Naive thymus-derived CD4-positive, alpha-beta T cell (primary cell): ENCODE data around the gene CD151. TPM values are rescaled to one million over a fixed set of nuclear protein-coding genes. Genes with fewer than 3 reads are reported as not detected.

Experiments
- ATAC-seq: fragments of 150-1000 bp; cut with Tn5 transposase; 2 replicates; pipeline ENCODE4 v1.10.0; 2021; ENCODE audit warnings: mild to moderate bottlenecking, moderate library complexity
- CTCF ChIA-PET: fragments of 350-600 bp; sonication (Branson Sonifier 250); formaldehyde crosslinking; loops from one replicate; lab custom pipeline; 2021; ENCODE audit warnings: antibody characterized with exemption; lab: Charles Lee
- POLR2A ChIA-PET: fragments of 350-600 bp; sonication (Branson Sonifier 250); formaldehyde crosslinking; loops from one replicate; lab custom pipeline; 2021; ENCODE audit warnings: antibody characterized with exemption, inconsistent platforms; lab: Charles Lee
- DNase-seq, 9 donors: peaks; one replicate each; pipeline versions ENCODE4 v3.0.0 to v3.0.0-alpha.2; 2020 to 2022; ENCODE audit warnings: mixed read lengths in 1 of 9
- H3K27ac ChIP-seq: one replicate; pipeline ENCODE4 v1.7.0; 2013; ENCODE audit warnings: mild to moderate bottlenecking, low read depth, low read length, moderate library complexity
- H3K27me3 ChIP-seq, 2 donors: one replicate each; pipeline ENCODE4 v1.7.0; 2013; ENCODE audit warnings: low read length in 2 of 2, mild to moderate bottlenecking in 2 of 2, moderate library complexity in 2 of 2; ENCODE audit not compliant: control insufficient read depth in 2 of 2, insufficient read depth in 2 of 2
- H3K36me3 ChIP-seq, 3 experiments: 1 replicate in 2 of 3; 2 replicates in 1 of 3; pipeline ENCODE4 v1.7.0; 2013; ENCODE audit warnings: low read length in 3 of 3, mild to moderate bottlenecking in 3 of 3, moderate library complexity in 1 of 3; ENCODE audit not compliant: insufficient read depth in 3 of 3, control insufficient read depth in 2 of 3
- H3K4me1 ChIP-seq, 2 donors: one replicate each; pipeline ENCODE4 v1.7.0; 2013; ENCODE audit warnings: low read length in 2 of 2, mild to moderate bottlenecking in 2 of 2, moderate library complexity in 1 of 2; ENCODE audit not compliant: control insufficient read depth in 2 of 2, insufficient read depth in 2 of 2
- H3K4me3 ChIP-seq: 2 replicates; pipeline ENCODE4 v1.7.0; 2013; ENCODE audit warnings: mild to moderate bottlenecking, low read length
- H3K9me3 ChIP-seq, 3 experiments: 1 replicate in 2 of 3; 2 replicates in 1 of 3; pipeline ENCODE4 v1.7.0; 2013; ENCODE audit warnings: low read length in 3 of 3; ENCODE audit not compliant: control insufficient read depth in 2 of 3
- H3K27ac Mint-ChIP-seq, 9 donors: one replicate each; pipeline ENCODE4 v1.8.0; 2020 to 2022; ENCODE audit warnings: mixed read lengths in 9 of 9, mild to moderate bottlenecking in 8 of 9, moderate library complexity in 5 of 9, inconsistent platforms in 2 of 9
- H3K27me3 Mint-ChIP-seq, 5 donors: one replicate each; pipeline ENCODE4 v1.8.0; 2021 to 2022; ENCODE audit warnings: mixed read lengths in 5 of 5, mild to moderate bottlenecking in 1 of 5
- H3K36me3 Mint-ChIP-seq, 5 donors: one replicate each; pipeline ENCODE4 v1.8.0; 2020 to 2022; ENCODE audit warnings: mixed read lengths in 5 of 5, mild to moderate bottlenecking in 3 of 5, inconsistent platforms in 1 of 5
- H3K4me1 Mint-ChIP-seq, 7 donors: one replicate each; pipeline ENCODE4 v1.8.0; 2020 to 2022; ENCODE audit warnings: mixed read lengths in 7 of 7, mild to moderate bottlenecking in 3 of 7, inconsistent platforms in 1 of 7
- H3K4me3 Mint-ChIP-seq, 10 donors: one replicate each; pipeline ENCODE4 v1.8.0; 2020 to 2022; ENCODE audit warnings: mild to moderate bottlenecking in 10 of 10, mixed read lengths in 10 of 10, moderate library complexity in 6 of 10, inconsistent platforms in 2 of 10
- H3K9me3 Mint-ChIP-seq, 11 donors: one replicate each; pipeline ENCODE4 v1.8.0; 2020 to 2022; ENCODE audit warnings: mixed read lengths in 11 of 11, mild to moderate bottlenecking in 4 of 11, inconsistent platforms in 1 of 11, moderate library complexity in 1 of 11
- intact Hi-C, 2 donors: fragments of 100-400 bp; cut with micrococcal nuclease; formaldehyde crosslinking; loops; one replicate each; pipeline ENCODE4 v1.15.1; 2023
- polyA plus RNA-seq, 2 donors: library from polyadenylated mRNA; unstranded; fragments of 300-500 nt; fragmentation: Illumina TruSeq; gene quantifications; one replicate each; pipeline ENCODE4 v1.2.3, GENCODE V29; 2021
- total RNA-seq, 6 experiments: library from RNA in 5 of 6; stranded (reverse) in 5 of 6; gene quantifications; 1 replicate in 5 of 6; 2 replicates in 1 of 6; pipeline ENCODE4 v1.2.3 and lab custom pipeline; 2021 to 2026

The CD151 gene
- total and polyA plus RNA-seq, 7 experiments from 2014 or later = 4.0 to 62.9 (median 9.8) TPM

GRCh38 chr11:837189-837989 lies 4.6 kb downstream of the CD151 start:
- ATAC-seq = peak; percentile 19
- H3K27ac ChIP-seq = no peak overlapping the region
- H3K27ac Mint-ChIP-seq = no peak overlapping the region
- H3K4me3 Mint-ChIP-seq = no peak overlapping the region
- no peak overlapping the region for H3K4me3 ChIP-seq
- no peaks in the 10 kb centered on the region for H3K9me3 Mint-ChIP-seq
- DNase-seq = no peak
- intact Hi-C loops = no loop called here
- ChIA-PET POLR2A (interaction anchor here (0.6 to 2.2 kb wide), 2 partner anchors 18 to 20 kb away, joined by 3 to 9 read pairs; partner anchors contain the start of gene PNPLA2), CTCF (no interaction called here)
- peaks cover 10 to 17% of the 10 kb centered on the region in 2 donors for H3K4me1 ChIP-seq
- H3K27me3 ChIP-seq = no peaks in the 10 kb centered on the region
- H3K4me1 Mint-ChIP-seq = peaks cover 5 to 28% (median 20%) of the 10 kb centered on the region in 7 donors
- H3K9me3 ChIP-seq = no peaks in the 10 kb centered on the region
- H3K36me3 Mint-ChIP-seq = peaks cover 0 to 4% (median 0%) of the 10 kb centered on the region in 5 donors
- H3K36me3 ChIP-seq = peaks cover 0 to 38% (median 0%) of the 10 kb centered on the region in 3 experiments
- peaks cover 0 to 8% (median 0%) of the 10 kb centered on the region in 5 donors for H3K27me3 Mint-ChIP-seq

- no peak overlapping the region for H3K4me3 ChIP-seq
- POLR2A ChIA-PET = interaction anchor here (0.8 to 2.2 kb wide), 2 partner anchors 18 kb away, joined by 4 to 9 read pairs; partner anchors contain the start of gene PNPLA2
- DNase-seq (no peak), ATAC-seq (no peak)
- Mint-ChIP-seq H3K27ac (no peak overlapping the region), H3K9me3 (no peaks in the 10 kb centered on the region), H3K36me3 (peaks cover 0 to 4% (median 0%) of the 10 kb centered on the region in 5 donors), H3K4me1 (peaks cover 5 to 28% (median 20%) of the 10 kb centered on the region in 7 donors), H3K27me3 (peaks cover 0 to 7% (median 0%) of the 10 kb centered on the region in 5 donors), H3K4me3 (no peak overlapping the region)
- no peaks in the 10 kb centered on the region for H3K9me3 ChIP-seq
- intact Hi-C loops = no loop called here
- CTCF ChIA-PET = no interaction called here
- no peak overlapping the region for H3K27ac ChIP-seq
- no peaks in the 10 kb centered on the region for H3K27me3 ChIP-seq
- peaks cover 8 to 16% of the 10 kb centered on the region in 2 donors for H3K4me1 ChIP-seq
- H3K36me3 ChIP-seq = peaks cover 0 to 38% (median 0%) of the 10 kb centered on the region in 3 experiments
Observed at GRCh38 chr11:837990-838307, 5.2 kb downstream of the CD151 start.

- ChIA-PET POLR2A (interaction anchor here (0.6 to 2.2 kb wide), 3 partner anchors 17 to 250 kb away, joined by 3 to 9 read pairs (median 4); partner anchors contain the start of gene PNPLA2), CTCF (no interaction called here)
- Mint-ChIP-seq H3K27me3 (peaks cover 0 to 8% (median 0%) of the 10 kb centered on the region in 5 donors), H3K9me3 (no peaks in the 10 kb centered on the region), H3K4me1 (peaks cover 5 to 32% (median 24%) of the 10 kb centered on the region in 7 donors), H3K27ac (peak overlapping the region in 1 of 9 donors; percentile 38), H3K36me3 (peaks cover 0 to 4% (median 0%) of the 10 kb centered on the region in 5 donors), H3K4me3 (peak overlapping the region in 1 of 10 donors; percentile 17)
- Histone ChIP-seq H3K27ac (no peak overlapping the region), H3K36me3 (peaks cover 0 to 38% (median 0%) of the 10 kb centered on the region in 3 experiments), H3K27me3 (no peaks in the 10 kb centered on the region), H3K4me1 (peaks cover 13 to 16% of the 10 kb centered on the region in 2 donors), H3K4me3 (no peak overlapping the region), H3K9me3 (no peaks in the 10 kb centered on the region)
- DNase-seq = no peak
- intact Hi-C loops = no loop called here
- no peak for ATAC-seq
Observed at GRCh38 chr11:838441-839279, 5.9 kb downstream of the CD151 start.

- H3K4me3 ChIP-seq = no peak overlapping the region
- no peaks in the 10 kb centered on the region for H3K9me3 ChIP-seq
- CTCF ChIA-PET = no interaction called here
- intact Hi-C loops = no loop called here
- H3K4me1 ChIP-seq = peaks cover 16 to 19% of the 10 kb centered on the region in 2 donors
- H3K27ac ChIP-seq = no peak overlapping the region
- no peak for DNase-seq
- H3K36me3 Mint-ChIP-seq = peaks cover 0 to 4% (median 0%) of the 10 kb centered on the region in 5 donors
- H3K27me3 ChIP-seq = no peaks in the 10 kb centered on the region
- peaks cover 0 to 3% (median 0%) of the 10 kb centered on the region in 5 donors for H3K27me3 Mint-ChIP-seq
- H3K27ac Mint-ChIP-seq = no peak overlapping the region
- POLR2A ChIA-PET = interaction anchor here (5.2 kb wide), 1 partner anchor 19 kb away, joined by 36 read pairs; the partner anchor contains the start of gene PNPLA2
- ATAC-seq = no peak
- H3K9me3 Mint-ChIP-seq = no peaks in the 10 kb centered on the region
- peak overlapping the region in 1 of 10 donors; percentile 83 for H3K4me3 Mint-ChIP-seq
- peaks cover 0 to 38% (median 0%) of the 10 kb centered on the region in 3 experiments for H3K36me3 ChIP-seq
- H3K4me1 Mint-ChIP-seq = peaks cover under 1 to 31% (median 20%) of the 10 kb centered on the region in 7 donors
Observed at GRCh38 chr11:839280-839623, 6.5 kb downstream of the CD151 start.

- CTCF ChIA-PET = interaction anchor here (1.2 kb wide), 1 partner anchor 22 kb away, joined by 3 read pairs; the partner anchor contains the start of gene PNPLA2
- peaks cover 16 to 21% of the 10 kb centered on the region in 2 donors for H3K4me1 ChIP-seq
- no peak overlapping the region for H3K4me3 ChIP-seq
- no peaks in the 10 kb centered on the region for H3K9me3 Mint-ChIP-seq
- H3K27ac ChIP-seq = no peak overlapping the region
- no peaks in the 10 kb centered on the region for H3K9me3 ChIP-seq
- H3K27ac Mint-ChIP-seq = peak overlapping the region in 4 of 9 donors; percentile 33 to 79 (median 54)
- intact Hi-C loops = loop anchor here in 1 of 2 donors (10.0 kb wide), 1 partner anchor 545 kb away; the partner anchor contains the start of gene BRSK2
- POLR2A ChIA-PET = interaction anchor here (0.7 to 5.2 kb wide), 5 partner anchors 12 to 633 kb away, joined by 3 to 36 read pairs (median 3); partner anchors contain the start of genes BET1L, CRACR2B, PNPLA2 and RIC8A
- ATAC-seq (no peak), DNase-seq (no peak)
- peaks cover 5 to 34% (median 19%) of the 10 kb centered on the region in 7 donors for H3K4me1 Mint-ChIP-seq
- peaks cover 0 to 38% (median 0%) of the 10 kb centered on the region in 3 experiments for H3K36me3 ChIP-seq
- peaks cover 0 to 2% (median 0%) of the 10 kb centered on the region in 5 donors for H3K27me3 Mint-ChIP-seq
- H3K27me3 ChIP-seq = no peaks in the 10 kb centered on the region
- peak overlapping the region in 9 of 10 donors; percentile 56 to 88 (median 84) for H3K4me3 Mint-ChIP-seq
- peaks cover 0 to 4% (median 0%) of the 10 kb centered on the region in 5 donors for H3K36me3 Mint-ChIP-seq
Observed at GRCh38 chr11:839875-840617, 7.3 kb downstream of the CD151 start.
